HG02642 (cell line): ENCODE results near the gene ZNF521.
"Not testable (repeated sequence)": the region's sequence is repeated elsewhere in the genome, so short reads cannot be mapped to it uniquely, and the experiment has no call there.

Source experiments
- ATAC-seq: cut with Tn5 transposase; IDR thresholded peaks from one replicate; pipeline ENCODE4 v1.9.1; 2021; ENCODE audit warnings: mild to moderate bottlenecking; ENCODE audit not compliant: unreplicated experiment, poor library complexity

Gene ZNF521

DNA sequence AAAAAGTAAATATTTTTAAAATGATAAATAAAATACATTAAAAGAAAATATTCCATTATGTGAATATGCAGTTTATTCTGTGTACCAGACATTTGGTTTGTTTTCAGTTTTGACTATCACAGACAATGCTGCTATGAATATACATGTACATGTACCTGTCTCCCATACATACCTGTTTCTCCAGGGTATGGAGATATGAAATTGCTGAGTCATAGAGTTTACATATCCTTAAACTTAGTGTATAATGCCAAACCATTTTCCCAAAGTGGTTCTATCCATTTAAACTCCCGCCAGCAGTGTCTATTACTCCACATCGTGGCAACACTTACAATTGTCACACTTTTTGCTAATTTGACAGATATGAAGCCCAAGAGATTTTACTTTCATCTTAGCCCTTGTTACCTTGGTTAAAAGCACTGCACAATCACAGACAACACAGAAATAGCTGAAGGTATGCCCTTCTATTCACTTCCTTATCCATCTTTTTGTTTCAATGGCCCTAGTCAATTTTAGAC lies 56.3 kb downstream of the ZNF521 start:
- no peak for ATAC-seq

GRCh38 chr18:25291150-25291549 lies 60.8 kb downstream of the ZNF521 start:
- no peak for ATAC-seq

DNA sequence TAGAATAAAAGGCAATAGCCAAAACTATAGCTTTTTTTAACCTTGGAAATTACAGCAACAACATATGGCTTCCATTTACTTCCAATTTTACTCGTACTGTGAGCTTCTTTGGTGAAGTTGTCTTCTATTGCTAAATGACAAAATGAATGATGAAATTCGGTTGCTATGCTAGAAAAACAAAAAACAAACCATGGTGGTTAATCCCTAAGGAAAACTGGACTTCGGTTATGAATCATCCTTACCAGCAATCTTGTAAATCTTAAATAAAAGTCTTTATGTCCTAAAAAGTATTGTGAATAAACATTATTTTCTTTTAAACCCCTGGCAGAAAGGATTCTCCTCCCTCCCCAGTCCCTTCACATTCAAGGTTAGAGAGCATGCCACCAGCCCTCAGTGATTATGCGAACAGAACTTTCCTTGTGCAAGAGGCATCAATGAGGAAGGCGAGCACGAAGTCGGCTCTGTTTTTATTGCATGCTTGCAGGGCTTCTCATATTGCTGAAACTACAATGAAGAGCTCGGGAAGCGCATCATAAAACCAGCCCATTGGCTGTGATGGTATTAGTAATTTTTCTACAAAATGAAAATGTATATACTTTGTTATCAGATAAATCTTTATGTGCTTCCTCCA lies 62.9 kb downstream of the ZNF521 start:
- ATAC-seq = no peak

GRCh38 chr18:25288340-25288938 lies 63.5 kb downstream of the ZNF521 start:
- ATAC-seq = no peak

GRCh38 chr18:25287106-25287505 lies 64.9 kb downstream of the ZNF521 start:
- no peak for ATAC-seq

DNA sequence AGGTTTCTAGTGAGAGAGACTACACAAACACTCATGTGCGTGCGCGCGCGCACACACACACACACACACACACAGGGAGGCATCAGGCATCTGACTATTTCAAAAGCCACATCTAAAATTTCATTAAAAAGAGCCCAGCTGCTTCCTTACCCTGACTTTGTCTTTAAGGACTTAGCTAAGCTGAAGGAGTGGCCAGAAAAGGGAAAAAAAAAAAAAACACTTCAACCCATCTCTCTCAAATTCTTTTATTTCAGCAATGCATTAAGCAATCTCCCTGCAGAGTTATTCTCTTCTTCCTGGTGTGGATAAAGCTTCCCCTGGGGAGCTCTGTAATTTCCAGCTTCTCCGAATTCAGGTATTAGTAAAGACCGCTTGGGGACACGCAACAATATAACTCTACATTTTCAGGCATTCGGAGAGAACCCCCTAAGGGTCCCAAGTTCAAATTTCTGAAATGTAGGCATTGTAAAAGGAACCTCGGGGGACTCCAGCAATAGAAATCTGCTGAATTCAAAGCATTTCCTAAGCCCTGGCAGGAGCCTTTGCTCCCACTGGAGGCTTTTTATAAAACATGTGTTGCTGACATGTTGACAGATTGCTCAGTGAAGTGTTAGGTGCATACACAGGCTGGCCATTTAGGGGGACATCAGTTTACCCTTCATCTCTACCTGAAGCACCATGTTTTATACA lies 67.0 kb downstream of the ZNF521 start:
- no peak for ATAC-seq

DNA sequence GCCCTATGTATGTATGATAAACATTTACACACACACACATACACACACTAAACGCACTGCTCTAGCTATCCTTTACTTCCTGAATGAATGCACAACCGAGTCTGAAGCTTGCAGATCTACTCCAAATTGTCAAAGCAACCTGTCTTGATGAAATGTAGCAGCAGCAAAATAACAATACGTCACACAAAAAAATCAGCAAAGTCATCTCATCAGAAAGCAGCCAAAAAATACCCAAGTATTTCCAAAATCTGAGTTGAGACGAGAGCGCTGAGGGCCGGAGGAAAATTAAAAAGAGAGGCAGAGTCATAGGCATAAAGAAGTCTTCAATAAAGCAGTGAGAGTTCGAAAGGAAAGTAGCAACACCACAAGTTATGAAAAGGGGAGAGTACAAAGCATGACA lies 67.7 kb downstream of the ZNF521 start:
- no peak for ATAC-seq

DNA sequence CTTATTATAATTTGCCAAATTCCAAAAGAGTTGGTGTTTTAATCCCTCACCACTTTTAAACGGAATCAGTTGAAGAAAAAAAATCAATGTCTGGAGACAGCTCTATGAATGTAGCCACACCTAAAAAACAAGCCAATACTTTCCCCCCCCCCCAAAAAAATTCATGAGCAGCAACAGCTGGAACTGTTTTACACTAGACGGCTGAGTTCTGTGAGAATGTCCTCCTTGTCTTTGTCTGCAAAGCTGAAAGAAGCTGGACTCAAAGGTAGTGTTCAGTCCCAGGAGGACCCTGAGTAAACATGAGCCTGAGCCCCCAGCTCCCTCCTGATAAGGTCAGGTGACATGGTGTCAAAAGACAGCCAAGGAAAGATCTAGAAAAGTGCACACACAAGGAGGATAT lies 68.2 kb downstream of the ZNF521 start:
- no peak for ATAC-seq

DNA sequence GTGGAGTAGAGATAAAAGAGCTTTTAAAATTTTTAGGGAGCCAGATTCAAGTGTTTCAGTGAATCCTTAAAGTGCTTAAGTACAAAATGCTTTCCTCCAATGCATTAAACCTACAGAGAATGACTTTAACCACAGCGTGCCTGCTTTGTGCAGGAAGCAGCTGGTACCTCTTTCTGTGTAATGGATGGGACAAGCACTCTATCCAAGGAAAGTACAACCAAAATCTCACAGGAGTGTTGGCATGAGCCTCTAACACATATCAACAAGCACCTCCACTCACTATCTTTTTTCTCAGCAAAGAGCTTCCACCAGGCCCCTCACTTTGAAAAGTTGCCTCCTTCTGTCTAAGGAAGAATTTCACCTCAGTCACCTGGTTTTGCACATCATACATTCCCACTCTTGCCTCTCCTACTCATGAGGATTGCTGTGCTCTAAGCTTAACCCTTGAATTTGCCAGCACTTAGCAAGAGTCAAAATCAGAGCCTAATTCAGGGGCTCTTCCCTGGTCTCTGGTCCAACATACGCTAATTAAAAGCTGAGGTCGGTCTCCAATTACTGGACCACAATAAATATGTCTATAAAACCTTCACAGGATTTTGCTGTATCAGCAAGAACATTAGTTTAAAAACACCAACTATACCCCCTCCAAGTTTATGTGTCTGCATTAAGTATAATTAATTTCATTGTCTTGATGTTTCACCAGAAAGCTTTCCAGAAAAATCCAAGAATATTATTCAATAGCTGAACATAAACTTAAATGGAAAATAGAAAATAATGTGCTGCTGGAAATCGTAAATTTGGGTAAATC lies 68.9 kb downstream of the ZNF521 start:
- ATAC-seq = no peak

DNA sequence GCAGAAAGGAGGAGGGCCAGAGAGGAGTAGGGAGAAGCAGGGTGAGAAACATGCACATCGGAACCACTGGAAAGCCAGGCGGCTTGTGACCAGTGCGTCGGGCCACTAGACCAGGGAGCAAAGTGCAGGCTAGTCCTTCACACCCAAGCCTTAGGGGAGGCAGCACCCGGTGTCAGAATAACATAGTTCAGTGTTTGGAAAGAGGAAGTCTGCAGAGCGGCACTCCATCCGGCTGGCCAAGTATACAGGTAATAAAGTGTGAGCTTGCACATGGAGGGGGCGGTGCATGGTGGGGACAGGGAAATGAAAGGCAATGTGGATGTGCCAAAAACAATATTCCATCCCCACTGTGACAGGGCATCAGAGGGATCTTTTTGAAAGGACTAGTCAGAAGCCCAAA lies 69.7 kb downstream of the ZNF521 start:
- no peak for ATAC-seq

GRCh38 chr18:25281556-25281955 lies 70.4 kb downstream of the ZNF521 start:
- no peak for ATAC-seq

DNA sequence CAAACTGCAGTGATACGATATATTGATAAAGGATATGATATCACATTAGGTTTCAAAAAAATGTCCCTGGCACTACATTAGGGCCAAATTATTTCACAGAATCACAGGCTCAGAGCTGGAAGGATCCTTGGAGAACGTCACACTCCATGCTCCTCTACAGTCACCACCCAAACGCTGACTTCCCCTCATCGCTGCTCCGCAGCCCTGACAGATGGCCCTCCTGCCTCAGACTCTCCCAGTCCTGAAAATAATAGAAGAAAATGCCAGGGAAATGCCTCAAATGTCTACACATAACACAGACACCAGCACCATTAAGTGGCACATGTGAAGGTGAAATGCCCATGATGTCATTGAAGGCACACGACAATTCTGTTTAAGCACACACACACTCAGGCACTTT lies 72.0 kb downstream of the ZNF521 start:
- ATAC-seq = no peak

DNA sequence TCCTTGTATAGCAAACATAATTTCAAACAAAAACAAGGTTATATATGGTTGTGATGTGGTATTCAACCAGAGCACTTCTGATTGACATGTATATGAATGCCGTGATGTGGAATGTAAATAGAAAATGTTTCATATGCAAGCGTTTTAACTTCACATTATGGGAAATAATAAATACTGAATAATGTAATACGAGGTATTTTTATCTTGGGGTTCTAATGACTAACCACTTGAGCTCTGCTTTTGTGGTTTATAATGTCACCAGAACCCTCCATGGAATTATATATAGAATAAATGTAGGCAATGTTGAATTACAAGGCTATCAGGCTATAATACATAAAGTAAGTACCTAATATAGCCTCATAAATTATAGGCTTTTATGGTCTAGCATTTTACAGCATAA lies 72.4 kb downstream of the ZNF521 start:
- ATAC-seq = no peak

DNA sequence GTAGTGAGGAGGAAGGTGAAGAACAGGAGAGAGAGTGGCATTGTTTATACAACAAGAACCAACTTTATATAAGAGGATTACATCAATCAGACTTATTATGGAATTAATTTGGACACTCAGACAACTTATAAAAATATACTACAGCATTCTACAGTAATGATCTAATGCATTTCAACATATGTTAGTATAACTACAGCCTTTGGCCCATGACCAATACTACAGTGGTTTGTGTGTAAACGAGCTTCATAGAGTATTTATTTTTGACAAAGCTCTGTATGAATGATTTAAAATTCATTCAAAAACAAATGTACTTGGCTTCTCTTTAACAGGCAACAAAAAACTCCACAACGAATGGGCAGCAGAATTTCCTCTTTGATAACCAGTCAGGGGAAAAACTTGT lies 72.8 kb downstream of the ZNF521 start:
- ATAC-seq = no peak

DNA sequence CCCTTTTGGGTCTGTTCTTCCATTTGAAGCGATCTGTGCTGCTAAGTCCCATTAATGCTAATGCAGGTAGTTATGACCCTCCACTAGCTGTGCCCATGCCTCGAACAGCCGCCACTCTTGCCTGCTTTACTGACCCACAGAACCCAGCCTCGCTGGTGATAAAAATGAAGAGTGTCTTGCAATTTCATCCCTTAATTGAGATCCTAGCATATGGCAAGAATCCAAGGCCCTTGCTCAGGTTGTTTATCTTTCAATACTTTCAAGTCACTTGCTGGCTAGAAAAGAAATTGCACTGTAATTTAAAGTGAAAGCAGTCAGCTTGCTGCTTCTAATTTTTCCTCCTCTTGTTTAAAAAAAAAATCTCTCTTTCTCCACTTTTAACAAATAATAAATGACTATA lies 73.6 kb downstream of the ZNF521 start:
- no peak for ATAC-seq

DNA sequence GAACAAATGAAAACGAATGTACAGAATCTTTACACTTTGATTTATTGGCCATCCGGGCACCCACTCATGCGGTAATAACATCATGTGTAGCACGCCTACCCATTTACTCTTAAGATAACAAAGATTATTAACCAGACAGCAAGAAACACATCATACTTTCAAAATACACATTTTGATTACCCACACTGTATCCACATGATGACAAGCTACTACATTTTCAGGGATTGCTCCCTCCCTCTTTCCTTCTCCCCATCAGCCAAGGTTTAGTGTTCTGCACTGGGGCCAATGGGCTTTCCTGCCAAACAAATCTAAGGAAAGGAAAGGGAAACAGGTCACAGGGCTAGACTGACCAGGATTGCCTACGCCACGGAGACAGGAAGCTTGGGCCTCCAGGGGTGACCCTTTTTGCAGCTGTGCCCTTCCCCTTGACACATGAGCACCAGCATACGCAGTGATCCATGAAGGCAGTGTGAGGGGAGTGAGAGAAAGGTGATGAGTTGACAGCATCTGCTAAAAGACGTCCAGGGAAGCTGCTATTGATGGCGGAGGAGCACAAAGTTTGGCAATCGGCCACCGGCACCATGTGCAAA lies 76.5 kb downstream of the ZNF521 start:
- ATAC-seq = no peak

DNA sequence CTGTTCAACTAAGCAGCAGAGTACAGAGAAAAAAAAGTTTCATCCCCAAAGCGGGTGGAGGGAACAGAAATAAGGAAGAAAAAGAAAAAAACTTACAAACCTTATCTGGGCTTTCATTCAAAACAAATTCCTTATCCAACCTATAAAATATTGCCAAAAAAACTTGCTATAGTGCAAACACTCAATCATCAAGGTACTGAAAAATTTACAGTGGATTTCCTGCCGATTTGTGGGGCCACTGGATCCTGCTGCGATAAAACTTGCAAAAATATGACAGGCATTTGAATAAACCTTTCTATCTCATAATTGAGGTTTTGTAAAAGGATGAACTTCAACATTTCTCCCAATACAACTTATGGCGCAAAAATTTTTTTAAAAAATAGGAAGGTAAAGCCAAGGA lies 77.0 kb downstream of the ZNF521 start:
- ATAC-seq = no peak

DNA sequence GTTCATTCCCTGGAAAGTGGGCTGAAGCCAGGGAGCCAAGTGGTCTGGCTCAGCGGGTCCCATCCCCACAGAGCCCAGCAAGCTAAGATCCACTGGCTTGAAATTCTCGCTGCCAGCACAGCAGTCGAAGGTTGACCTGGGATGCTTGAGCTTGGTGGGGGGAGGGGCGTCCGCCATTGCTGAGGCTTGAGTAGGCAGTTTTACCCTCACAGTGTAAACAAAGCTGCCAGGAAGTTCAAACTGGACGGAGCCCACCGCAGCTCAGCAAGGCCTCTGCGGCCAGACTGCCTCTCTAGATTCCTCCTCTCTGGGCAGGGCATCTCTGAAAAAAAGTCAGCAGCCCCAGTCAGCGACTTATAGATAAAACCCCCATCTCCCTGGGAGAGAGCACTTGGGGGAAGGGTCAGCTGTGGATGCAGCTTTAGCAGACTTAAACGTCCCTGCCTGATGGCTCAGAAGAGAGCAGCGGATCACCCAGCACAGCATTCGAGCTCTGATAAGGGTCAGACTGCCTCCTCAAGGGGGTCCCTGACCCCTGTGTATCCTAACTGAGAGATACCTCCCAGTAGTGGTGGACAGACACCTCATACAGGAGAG lies 84.9 kb downstream of the ZNF521 start:
- not testable (repeated sequence) for ATAC-seq

DNA sequence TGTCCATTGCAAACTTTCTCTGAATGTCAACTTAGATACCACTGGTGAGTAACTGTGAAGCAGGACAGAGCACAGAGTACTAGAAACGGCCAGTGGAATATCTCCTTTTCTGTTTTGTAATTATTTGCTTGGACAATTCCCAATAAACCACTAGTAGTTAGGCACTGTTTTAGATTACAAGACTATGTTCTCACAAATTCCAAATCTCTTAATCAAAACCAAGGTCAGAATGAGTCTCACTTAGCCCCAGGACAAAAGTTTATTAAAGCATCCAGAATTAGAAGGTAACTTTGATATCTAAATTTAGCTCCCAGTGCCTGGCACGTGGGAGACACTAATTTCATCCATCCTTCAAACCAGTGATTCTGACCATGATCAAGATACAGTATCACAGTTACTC lies 89.0 kb downstream of the ZNF521 start:
- ATAC-seq = no peak

- no peak for ATAC-seq
Measured at GRCh38 chr18:25261768-25262167, 90.2 kb downstream of the ZNF521 start.
